Liver (tissue), 3 donors: ENCODE results near the gene SLC8A1.

ENCODE experiments used
- ATF3 ChIP-seq: IDR thresholded peaks from 2 replicates; pipeline ENCODE4 v1.6.1; 2016; ENCODE audit warnings: antibody characterized with exemption
- EGR1 ChIP-seq, 2 donors: IDR thresholded peaks; 2 replicates each; pipeline ENCODE4 v1.6.1; 2016 to 2018; ENCODE audit warnings: antibody characterized with exemption in 2 of 2, low read depth in 2 of 2
- FOXA1 ChIP-seq: IDR thresholded peaks from 2 replicates; pipeline ENCODE4 v1.6.1; 2016; ENCODE audit warnings: antibody characterized with exemption
- FOXA2 ChIP-seq: IDR thresholded peaks from 2 replicates; pipeline ENCODE4 v1.6.1; 2016; ENCODE audit warnings: antibody characterized with exemption
- GABPA ChIP-seq, 2 donors: IDR thresholded peaks in 1 of 2; conservative IDR thresholded peaks in 1 of 2; 2 replicates each; pipeline ENCODE4 v1.6.1; 2016; ENCODE audit warnings: antibody characterized with exemption in 2 of 2, mild to moderate bottlenecking in 1 of 2, moderate library complexity in 1 of 2
- HNF4G ChIP-seq: IDR thresholded peaks from 2 replicates; pipeline ENCODE4 v1.6.1; 2016; ENCODE audit warnings: antibody characterized with exemption
- JUND ChIP-seq, 2 donors: IDR thresholded peaks; 2 replicates each; pipeline ENCODE4 v1.6.1; 2016; ENCODE audit warnings: antibody characterized with exemption in 2 of 2
- RAD21 ChIP-seq, 2 donors: IDR thresholded peaks; 2 replicates each; pipeline ENCODE4 v1.6.1; 2016; ENCODE audit warnings: antibody characterized with exemption in 2 of 2, mild to moderate bottlenecking in 2 of 2
- REST ChIP-seq: IDR thresholded peaks from 2 replicates; pipeline ENCODE4 v1.6.1; 2016; ENCODE audit warnings: antibody characterized with exemption, mild to moderate bottlenecking
- SP1 ChIP-seq: IDR thresholded peaks from 2 replicates; pipeline ENCODE4 v1.6.1; 2018; ENCODE audit warnings: antibody characterized with exemption, mild to moderate bottlenecking
- TAF1 ChIP-seq: conservative IDR thresholded peaks from 2 replicates; pipeline ENCODE4 v1.6.1; 2016; ENCODE audit warnings: antibody characterized with exemption, mild to moderate bottlenecking
- TF ChIP-seq, protein P1 (sequence below): fragments of 150-350 bp; IDR thresholded peaks from 2 replicates; pipeline ENCODE4 v1.5.1; 2017; ENCODE audit warnings: improper control_type of control experiment, low read depth, low read length; ENCODE audit not compliant: missing input control
- TF ChIP-seq, protein P2 (sequence below): IDR thresholded peaks from 2 replicates; pipeline ENCODE4 v1.6.1; 2016; ENCODE audit warnings: antibody characterized with exemption
- TF ChIP-seq, protein P3 (sequence below): IDR thresholded peaks from 2 replicates; pipeline ENCODE4 v1.6.1; 2016; ENCODE audit warnings: antibody characterized with exemption
- donor health status: healthy.
- donor health status: healthy.

DNA sequence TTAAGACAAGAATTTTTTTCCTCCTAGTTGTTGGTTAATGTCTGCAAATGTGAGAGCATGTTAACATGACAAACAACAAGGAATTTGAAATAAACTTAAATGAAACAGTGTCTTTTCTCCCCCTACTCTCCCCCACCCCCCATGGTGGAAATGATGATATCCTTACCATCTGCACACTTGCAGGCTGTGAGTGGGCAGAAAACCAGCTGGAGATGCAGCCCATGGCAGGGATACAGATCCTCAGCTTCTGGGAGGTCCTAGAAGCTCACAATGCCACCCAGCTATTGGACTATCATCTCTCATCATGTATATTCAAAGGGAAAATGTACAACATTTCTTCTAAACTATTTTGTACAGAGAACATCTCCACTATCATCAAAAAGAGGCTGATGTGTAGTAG lies 196.8 kb downstream of the SLC8A1 start:
- TF ChIP-seq, protein P1, sequence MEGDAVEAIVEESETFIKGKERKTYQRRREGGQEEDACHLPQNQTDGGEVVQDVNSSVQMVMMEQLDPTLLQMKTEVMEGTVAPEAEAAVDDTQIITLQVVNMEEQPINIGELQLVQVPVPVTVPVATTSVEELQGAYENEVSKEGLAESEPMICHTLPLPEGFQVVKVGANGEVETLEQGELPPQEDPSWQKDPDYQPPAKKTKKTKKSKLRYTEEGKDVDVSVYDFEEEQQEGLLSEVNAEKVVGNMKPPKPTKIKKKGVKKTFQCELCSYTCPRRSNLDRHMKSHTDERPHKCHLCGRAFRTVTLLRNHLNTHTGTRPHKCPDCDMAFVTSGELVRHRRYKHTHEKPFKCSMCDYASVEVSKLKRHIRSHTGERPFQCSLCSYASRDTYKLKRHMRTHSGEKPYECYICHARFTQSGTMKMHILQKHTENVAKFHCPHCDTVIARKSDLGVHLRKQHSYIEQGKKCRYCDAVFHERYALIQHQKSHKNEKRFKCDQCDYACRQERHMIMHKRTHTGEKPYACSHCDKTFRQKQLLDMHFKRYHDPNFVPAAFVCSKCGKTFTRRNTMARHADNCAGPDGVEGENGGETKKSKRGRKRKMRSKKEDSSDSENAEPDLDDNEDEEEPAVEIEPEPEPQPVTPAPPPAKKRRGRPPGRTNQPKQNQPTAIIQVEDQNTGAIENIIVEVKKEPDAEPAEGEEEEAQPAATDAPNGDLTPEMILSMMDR = no peak
- TF ChIP-seq SP1 (no peak), GABPA (IDR thresholded peaks at IDR 0.05 in 1 of 2, conservative IDR thresholded peaks at IDR 0.05 in 1 of 2) (no peak), TAF1 (no peak), JUND (IDR thresholded peaks at IDR 0.05) (no peak), ATF3 (no peak), REST (no peak), FOXA1 (no peak), RAD21 (IDR thresholded peaks at IDR 0.05) (no peak), FOXA2 (no peak), HNF4G (no peak), EGR1 (IDR thresholded peaks at IDR 0.05; ENCODE audit: low read depth in 2 of 2) (no peak)
- TF ChIP-seq, protein P2, sequence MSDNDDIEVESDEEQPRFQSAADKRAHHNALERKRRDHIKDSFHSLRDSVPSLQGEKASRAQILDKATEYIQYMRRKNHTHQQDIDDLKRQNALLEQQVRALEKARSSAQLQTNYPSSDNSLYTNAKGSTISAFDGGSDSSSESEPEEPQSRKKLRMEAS = no peak
- TF ChIP-seq, protein P3, sequence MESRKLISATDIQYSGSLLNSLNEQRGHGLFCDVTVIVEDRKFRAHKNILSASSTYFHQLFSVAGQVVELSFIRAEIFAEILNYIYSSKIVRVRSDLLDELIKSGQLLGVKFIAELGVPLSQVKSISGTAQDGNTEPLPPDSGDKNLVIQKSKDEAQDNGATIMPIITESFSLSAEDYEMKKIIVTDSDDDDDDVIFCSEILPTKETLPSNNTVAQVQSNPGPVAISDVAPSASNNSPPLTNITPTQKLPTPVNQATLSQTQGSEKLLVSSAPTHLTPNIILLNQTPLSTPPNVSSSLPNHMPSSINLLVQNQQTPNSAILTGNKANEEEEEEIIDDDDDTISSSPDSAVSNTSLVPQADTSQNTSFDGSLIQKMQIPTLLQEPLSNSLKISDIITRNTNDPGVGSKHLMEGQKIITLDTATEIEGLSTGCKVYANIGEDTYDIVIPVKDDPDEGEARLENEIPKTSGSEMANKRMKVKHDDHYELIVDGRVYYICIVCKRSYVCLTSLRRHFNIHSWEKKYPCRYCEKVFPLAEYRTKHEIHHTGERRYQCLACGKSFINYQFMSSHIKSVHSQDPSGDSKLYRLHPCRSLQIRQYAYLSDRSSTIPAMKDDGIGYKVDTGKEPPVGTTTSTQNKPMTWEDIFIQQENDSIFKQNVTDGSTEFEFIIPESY = no peak
